K562 (cell line): ENCODE results near the gene RGS9. TPM values are rescaled to one million over a fixed set of nuclear protein-coding genes. Genes with fewer than 3 reads are reported as not detected.

ENCODE experiments used
- CREM ChIP-seq: IDR thresholded peaks from 2 replicates; pipeline ENCODE4 v1.6.1; 2014; ENCODE audit warnings: antibody characterized with exemption, low read depth
- ESRRA ChIP-seq: fragments of 450-650 bp; IDR thresholded peaks from 2 replicates; pipeline ENCODE4 v1.6.1; 2014; ENCODE audit warnings: low read depth, mild to moderate bottlenecking, moderate library complexity, borderline replicate concordance
- ETV5 ChIP-seq: sonication (generic); formaldehyde crosslinking; IDR thresholded peaks from 2 replicates; pipeline ENCODE4 v1.4.0; 2020; ENCODE audit warnings: low read depth, mild to moderate bottlenecking, missing genetic modification reagents
- KAT7 ChIP-seq: sonication (generic); formaldehyde crosslinking; IDR thresholded peaks from 2 replicates; pipeline ENCODE4 v1.8.0; 2022; ENCODE audit warnings: missing genetic modification reagents, mild to moderate bottlenecking, borderline replicate concordance
- NONO ChIP-seq, 2 experiments: fragments of 200-400 bp in 1 of 2; fragments of 450-650 bp in 1 of 2; formaldehyde crosslinking in 1 of 2; IDR thresholded peaks; 2 replicates each; pipeline ENCODE4 v1.6.1; 2017; ENCODE audit warnings: low read depth in 2 of 2, mild to moderate bottlenecking in 2 of 2, moderate library complexity in 2 of 2, low read length in 1 of 2
- RAD21 ChIP-seq, 2 experiments: fragments of 250-450 bp in 1 of 2; fragments of 450-650 bp in 1 of 2; sonication (Bioruptor Pico) in 1 of 2; formaldehyde crosslinking in 1 of 2; IDR thresholded peaks in 1 of 2; conservative IDR thresholded peaks in 1 of 2; 2 replicates each; pipeline versions ENCODE4 v1.4.0 to v1.8.0; 2020 to 2022; ENCODE audit warnings: mild to moderate bottlenecking in 2 of 2, moderate library complexity in 1 of 2
- SMC3 ChIP-seq: conservative IDR thresholded peaks from 2 replicates; pipeline ENCODE4 v1.6.1; 2011; ENCODE audit warnings: low read depth, low read length, improper control_type of control experiment; ENCODE audit not compliant: insufficient read depth
- ZNF184 ChIP-seq: sonication (generic); formaldehyde crosslinking; IDR thresholded peaks from 2 replicates; pipeline ENCODE4 v1.5.0; 2020; ENCODE audit warnings: missing genetic modification reagents
- ZNF408 ChIP-seq: fragments of 250-450 bp; sonication (Bioruptor Pico); IDR thresholded peaks from 2 replicates; pipeline ENCODE4 v1.4.0; 2020; ENCODE audit warnings: low read depth, mild to moderate bottlenecking, moderate library complexity
- polyA plus RNA-seq, 8 experiments: library from polyadenylated mRNA; depleted of rRNA in 4 of 8; stranded (reverse) in 5 of 8; unstranded in 3 of 8; fragments of >200 nt; fragmentation: Nextera tagmentation in 2 of 8; fragmentation: Illumina TruSeq in 1 of 8; extraction: Ambion mirVana in 2 of 8; extraction: Trizol in 1 of 8; gene quantifications; 2 replicates each; pipeline versions ENCODE4 v1.2.1 to v1.2.3, GENCODE V29; 2011 to 2014; ENCODE audit warnings: inconsistent platforms in 1 of 8, missing spikeins in 1 of 8
- total RNA-seq, 7 experiments: library from RNA; depleted of rRNA in 6 of 7; stranded (reverse); fragments of >200 nt in 6 of 7; fragmentation: Illumina TruSeq in 2 of 7; extraction: Trizol in 2 of 7; gene quantifications; 2 replicates each; pipeline versions ENCODE4 v1.2.1 to v1.2.3, GENCODE V29; 2011 to 2021; ENCODE audit warnings: low replicate concordance in 1 of 7
- TF ChIP-seq, protein P1 (sequence below), 2 experiments: fragments of 450-650 bp; formaldehyde crosslinking in 1 of 2; IDR thresholded peaks; 2 replicates each; pipeline versions ENCODE4 v1.4.0 to v1.6.1; 2014 to 2020; ENCODE audit warnings: mild to moderate bottlenecking in 2 of 2, borderline replicate concordance in 1 of 2, low read depth in 1 of 2
- TF ChIP-seq, protein P2 (sequence below): fragments of 250-450 bp; sonication (Bioruptor Pico); IDR thresholded peaks from 2 replicates; pipeline ENCODE4 v1.4.0; 2020; ENCODE audit warnings: mild to moderate bottlenecking
- TF ChIP-seq, protein P3 (sequence below): sonication (generic); formaldehyde crosslinking; IDR thresholded peaks from 2 replicates; pipeline ENCODE4 v1.4.0; 2020; ENCODE audit warnings: mild to moderate bottlenecking, missing genetic modification reagents

RGS9 gene
- total and polyA plus RNA-seq, 9 of the 15 experiments (the other 6 are each of a cell fraction or from before 2014, with no cell fraction given), result 0.18 to 1.4 (median 0.55) TPM

GRCh38 chr17:65137021-65137939 lies at the start of gene RGS9 (continued):
- TF ChIP-seq, protein P1, sequence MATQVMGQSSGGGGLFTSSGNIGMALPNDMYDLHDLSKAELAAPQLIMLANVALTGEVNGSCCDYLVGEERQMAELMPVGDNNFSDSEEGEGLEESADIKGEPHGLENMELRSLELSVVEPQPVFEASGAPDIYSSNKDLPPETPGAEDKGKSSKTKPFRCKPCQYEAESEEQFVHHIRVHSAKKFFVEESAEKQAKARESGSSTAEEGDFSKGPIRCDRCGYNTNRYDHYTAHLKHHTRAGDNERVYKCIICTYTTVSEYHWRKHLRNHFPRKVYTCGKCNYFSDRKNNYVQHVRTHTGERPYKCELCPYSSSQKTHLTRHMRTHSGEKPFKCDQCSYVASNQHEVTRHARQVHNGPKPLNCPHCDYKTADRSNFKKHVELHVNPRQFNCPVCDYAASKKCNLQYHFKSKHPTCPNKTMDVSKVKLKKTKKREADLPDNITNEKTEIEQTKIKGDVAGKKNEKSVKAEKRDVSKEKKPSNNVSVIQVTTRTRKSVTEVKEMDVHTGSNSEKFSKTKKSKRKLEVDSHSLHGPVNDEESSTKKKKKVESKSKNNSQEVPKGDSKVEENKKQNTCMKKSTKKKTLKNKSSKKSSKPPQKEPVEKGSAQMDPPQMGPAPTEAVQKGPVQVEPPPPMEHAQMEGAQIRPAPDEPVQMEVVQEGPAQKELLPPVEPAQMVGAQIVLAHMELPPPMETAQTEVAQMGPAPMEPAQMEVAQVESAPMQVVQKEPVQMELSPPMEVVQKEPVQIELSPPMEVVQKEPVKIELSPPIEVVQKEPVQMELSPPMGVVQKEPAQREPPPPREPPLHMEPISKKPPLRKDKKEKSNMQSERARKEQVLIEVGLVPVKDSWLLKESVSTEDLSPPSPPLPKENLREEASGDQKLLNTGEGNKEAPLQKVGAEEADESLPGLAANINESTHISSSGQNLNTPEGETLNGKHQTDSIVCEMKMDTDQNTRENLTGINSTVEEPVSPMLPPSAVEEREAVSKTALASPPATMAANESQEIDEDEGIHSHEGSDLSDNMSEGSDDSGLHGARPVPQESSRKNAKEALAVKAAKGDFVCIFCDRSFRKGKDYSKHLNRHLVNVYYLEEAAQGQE (IDR thresholded peaks at IDR 0.05; ENCODE audit: borderline replicate concordance), result peak; percentile 74
- TF ChIP-seq, protein P1 (CRISPR knock-in tag; IDR thresholded peaks at IDR 0.05; ENCODE audit: low read depth), result 0 out of 2 replicates have a peak, but pooled peaks have one; percentile 28
- TF ChIP-seq ETV5, result no peak
- 0 out of 2 replicates have a peak, but pooled peaks have one; percentile 37 for TF ChIP-seq KAT7 (CRISPR knock-in tag)
- TF ChIP-seq RAD21 (CRISPR knock-in tag; conservative IDR thresholded peaks at IDR 0.05 in 1 of 2, IDR thresholded peaks at IDR 0.05 in 1 of 2), result peak; percentile 83
- TF ChIP-seq, protein P2, sequence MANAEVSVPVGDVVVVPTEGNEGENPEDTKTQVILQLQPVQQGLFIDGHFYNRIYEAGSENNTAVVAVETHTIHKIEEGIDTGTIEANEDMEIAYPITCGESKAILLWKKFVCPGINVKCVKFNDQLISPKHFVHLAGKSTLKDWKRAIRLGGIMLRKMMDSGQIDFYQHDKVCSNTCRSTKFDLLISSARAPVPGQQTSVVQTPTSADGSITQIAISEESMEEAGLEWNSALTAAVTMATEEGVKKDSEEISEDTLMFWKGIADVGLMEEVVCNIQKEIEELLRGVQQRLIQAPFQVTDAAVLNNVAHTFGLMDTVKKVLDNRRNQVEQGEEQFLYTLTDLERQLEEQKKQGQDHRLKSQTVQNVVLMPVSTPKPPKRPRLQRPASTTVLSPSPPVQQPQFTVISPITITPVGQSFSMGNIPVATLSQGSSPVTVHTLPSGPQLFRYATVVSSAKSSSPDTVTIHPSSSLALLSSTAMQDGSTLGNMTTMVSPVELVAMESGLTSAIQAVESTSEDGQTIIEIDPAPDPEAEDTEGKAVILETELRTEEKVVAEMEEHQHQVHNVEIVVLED (CRISPR knock-in tag), result peak; percentile 26; the same call in 1 of the 2 replicates
- peak in 1 of 2 experiments; percentile 67; a peak in 1 of 4 replicates for TF ChIP-seq NONO (IDR thresholded peaks at IDR 0.05; ENCODE audit: low read depth in 2 of 2, low read length in 1 of 2)
- TF ChIP-seq ZNF184 (CRISPR knock-in tag), result no peak
- no peak for TF ChIP-seq ZNF408 (CRISPR knock-in tag)
- TF ChIP-seq CREM, result no peak
- peak; percentile 25; the same call in 1 of the 2 replicates for TF ChIP-seq ESRRA
- peak; percentile 70; the same call in 1 of the 2 replicates for TF ChIP-seq SMC3
- TF ChIP-seq, protein P3, sequence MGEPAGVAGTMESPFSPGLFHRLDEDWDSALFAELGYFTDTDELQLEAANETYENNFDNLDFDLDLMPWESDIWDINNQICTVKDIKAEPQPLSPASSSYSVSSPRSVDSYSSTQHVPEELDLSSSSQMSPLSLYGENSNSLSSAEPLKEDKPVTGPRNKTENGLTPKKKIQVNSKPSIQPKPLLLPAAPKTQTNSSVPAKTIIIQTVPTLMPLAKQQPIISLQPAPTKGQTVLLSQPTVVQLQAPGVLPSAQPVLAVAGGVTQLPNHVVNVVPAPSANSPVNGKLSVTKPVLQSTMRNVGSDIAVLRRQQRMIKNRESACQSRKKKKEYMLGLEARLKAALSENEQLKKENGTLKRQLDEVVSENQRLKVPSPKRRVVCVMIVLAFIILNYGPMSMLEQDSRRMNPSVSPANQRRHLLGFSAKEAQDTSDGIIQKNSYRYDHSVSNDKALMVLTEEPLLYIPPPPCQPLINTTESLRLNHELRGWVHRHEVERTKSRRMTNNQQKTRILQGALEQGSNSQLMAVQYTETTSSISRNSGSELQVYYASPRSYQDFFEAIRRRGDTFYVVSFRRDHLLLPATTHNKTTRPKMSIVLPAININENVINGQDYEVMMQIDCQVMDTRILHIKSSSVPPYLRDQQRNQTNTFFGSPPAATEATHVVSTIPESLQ (CRISPR knock-in tag), result 0 out of 2 replicates have a peak, but pooled peaks have one; percentile 44
